ENCODE results near the gene RALGPS1. TPM values are rescaled to one million over a fixed set of nuclear protein-coding genes. Genes with fewer than 3 reads are reported as not detected.

Gene RALGPS1
- total and polyA plus RNA-seq, 2 of the 8 experiments (the other 6 are each of a cell fraction or from before 2014, with no cell fraction given): 20.0 to 23.5 TPM

DNA sequence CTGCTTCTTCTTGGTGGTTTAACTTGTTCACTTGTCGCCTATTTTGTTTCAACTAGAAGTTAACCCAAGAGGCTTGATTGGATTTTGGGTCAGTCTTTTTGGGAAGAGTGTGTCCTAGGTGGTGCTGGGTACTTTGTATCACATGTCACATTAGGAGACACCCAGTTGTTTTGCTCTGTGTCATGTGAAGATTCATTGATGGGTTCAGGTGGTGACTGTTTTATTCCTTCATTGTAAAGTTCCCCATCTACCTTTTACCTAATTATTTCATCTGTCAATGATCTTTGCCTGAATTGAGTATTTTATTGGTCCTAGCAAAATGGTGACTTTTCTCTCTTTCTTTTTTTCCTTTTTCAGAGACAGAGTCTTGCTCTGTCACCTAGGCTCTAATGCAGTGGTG, 69.2 kb downstream of the RALGPS1 start:
- no peak overlapping the region for H2AFZ ChIP-seq (ENCODE audit: low read length)
- no peaks in the 10 kb centered on the region for H3K9me3 ChIP-seq (ENCODE audit: insufficient read depth in 2 of 2, low read depth in 1 of 2, low read length in 1 of 2)
- H2BK15ac ChIP-seq (ENCODE audit: low read length): no peak overlapping the region
- H3K9ac ChIP-seq (replicated peaks in 1 of 4; ENCODE audit: extremely low read depth in 1 of 4, low read depth in 3 of 4, low read length in 3 of 4): no peak overlapping the region
- H3K56ac ChIP-seq (replicated peaks; ENCODE audit: insufficient read length, low read depth, low read length): no peak overlapping the region
- ChIA-PET POLR2A (ENCODE audit: partially characterized antibody) (no interaction called here), CTCF (ENCODE audit: partially characterized antibody) (interaction anchor here (0.9 to 2.9 kb wide), 4 partner anchors 9 to 117 kb away, joined by 4 to 10 read pairs (median 4); no protein-coding TSS in a partner anchor)
- H3K27ac ChIP-seq (ENCODE audit: low read depth, low read length): no peak overlapping the region
- FAIRE-seq (no peak), DNase-seq (ENCODE audit: low read depth in 1 of 2, low spot score in 2 of 2) (no peak)
- no peaks in the 10 kb centered on the region for H3K79me2 ChIP-seq (ENCODE audit: control insufficient read depth in 1 of 2, insufficient read depth in 2 of 2, low read length in 2 of 2)
- H4K91ac ChIP-seq (replicated peaks; ENCODE audit: insufficient read length, low read length): no peak overlapping the region
- H3K79me1 ChIP-seq (ENCODE audit: low read depth, low read length): no peaks in the 10 kb centered on the region
- H2BK12ac ChIP-seq (ENCODE audit: low read depth, low read length): no peak overlapping the region
- H3K4me1 ChIP-seq (replicated peaks in 1 of 4; ENCODE audit: control insufficient read depth in 3 of 4, insufficient read depth in 4 of 4, low read length in 3 of 4): peaks cover 0 to 3% (median 0%) of the 10 kb centered on the region in 4 experiments; a peak in 1 of 7 replicates
- no peak overlapping the region for H3K18ac ChIP-seq (ENCODE audit: extremely low read depth, low read length)
- H2BK5ac ChIP-seq (ENCODE audit: low read depth, low read length): no peak overlapping the region
- no peak overlapping the region for H2BK120ac ChIP-seq (replicated peaks; ENCODE audit: low read depth, low read length)
- H3K23me2 ChIP-seq (ENCODE audit: low read depth, low read length): no peaks in the 10 kb centered on the region
- WGBS, 2 experiments (ENCODE audit: extremely low coverage in 1 of 2, insufficient coverage in 1 of 2, insufficient read length in 1 of 2, insufficient replicate concordance in 2 of 2, low coverage in 1 of 2, low lambda C conversion rate in 2 of 2, missing lambda C conversion rate in 1 of 2): 96% methylated on average over 1 of the region's 1 CpG; no CpG with 5 or more reads in 1 of the 2 experiments
- no peak overlapping the region for H4K5ac ChIP-seq (ENCODE audit: insufficient read length, low read depth, low read length)
- H3K23ac ChIP-seq (ENCODE audit: insufficient read length): no peak overlapping the region
- TF ChIP-seq, protein P1, sequence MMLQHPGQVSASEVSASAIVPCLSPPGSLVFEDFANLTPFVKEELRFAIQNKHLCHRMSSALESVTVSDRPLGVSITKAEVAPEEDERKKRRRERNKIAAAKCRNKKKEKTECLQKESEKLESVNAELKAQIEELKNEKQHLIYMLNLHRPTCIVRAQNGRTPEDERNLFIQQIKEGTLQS (IDR thresholded peaks at IDR 0.05; ENCODE audit: insufficient read depth, low read depth, low read length): no peak
- TF ChIP-seq SP1 (IDR thresholded peaks at IDR 0.05; ENCODE audit: low read depth, low read length): no peak
- TF ChIP-seq CREB1 (IDR thresholded peaks at IDR 0.05): no peak
- TF ChIP-seq TBP (IDR thresholded peaks at IDR 0.05; ENCODE audit: low read depth, low read length): no peak
- TF ChIP-seq PHF8 (conservative IDR thresholded peaks at IDR 0.05; ENCODE audit: low read depth, low read length): no peak
- TF ChIP-seq JUN (IDR thresholded peaks at IDR 0.05; ENCODE audit: low read depth, low read length): no peak
- no peak for TF ChIP-seq SUZ12 (IDR thresholded peaks at IDR 0.05; ENCODE audit: low read length)
- TF ChIP-seq FOSL1 (IDR thresholded peaks at IDR 0.05; ENCODE audit: insufficient read depth, low read depth, low read length): no peak
- no peak for TF ChIP-seq GTF2F1 (IDR thresholded peaks at IDR 0.05; ENCODE audit: borderline replicate concordance, low read depth, low read length)
- TF ChIP-seq CBX5 (IDR thresholded peaks at IDR 0.05; ENCODE audit: low read depth, low read length): no peak
- no peak for TF ChIP-seq NRF1 (IDR thresholded peaks at IDR 0.05; ENCODE audit: low read depth, low read length)
- H3K14ac ChIP-seq (ENCODE audit: insufficient read length): no peak overlapping the region
- no peak overlapping the region for H2AK5ac ChIP-seq (ENCODE audit: low read depth, low read length)
- H3K4me2 ChIP-seq (ENCODE audit: insufficient read depth in 1 of 2, low read depth in 2 of 2, low read length in 2 of 2): no peak overlapping the region
- H4K8ac ChIP-seq (ENCODE audit: extremely low read depth, insufficient read depth, low read length): no peak overlapping the region
- H3K4me3 ChIP-seq (ENCODE audit: extremely low read depth in 1 of 4, insufficient read depth in 2 of 4, low read depth in 3 of 4, low read length in 4 of 4): no peak overlapping the region
- no peak overlapping the region for H2BK20ac ChIP-seq (ENCODE audit: low read length)
- H3K36me3 ChIP-seq (ENCODE audit: control insufficient read depth in 2 of 4, insufficient read depth in 4 of 4, low read length in 3 of 4): no peaks in the 10 kb centered on the region
- no peak overlapping the region for H3K4ac ChIP-seq (replicated peaks; ENCODE audit: insufficient read length, low read depth, low read length)
- no peaks in the 10 kb centered on the region for H4K20me1 ChIP-seq (replicated peaks in 1 of 2; ENCODE audit: control insufficient read depth in 1 of 2, insufficient read depth in 2 of 2, low read length in 2 of 2)
- no peaks in the 10 kb centered on the region for H3K27me3 ChIP-seq (replicated peaks in 1 of 4; ENCODE audit: control insufficient read depth in 3 of 4, extremely low read depth in 1 of 4, insufficient read depth in 3 of 4, low read length in 3 of 4)

Data from H1 (cell line).